ENCODE results near the gene NMRK1. TPM values are rescaled to one million over a fixed set of nuclear protein-coding genes. Genes with fewer than 3 reads are reported as not detected.

The NMRK1 gene
- polyA plus RNA-seq, 1 of the 3 experiments (the other 2 are of a cell fraction), result 8.4 TPM

GRCh38 chr9:75039801-75040200 lies 48.2 kb downstream of the NMRK1 start:
- H3K27ac ChIP-seq (ENCODE audit: low read depth in 2 of 2, low read length in 1 of 2), result peak overlapping the region in 1 of 2 experiments; percentile 84; a peak in 2 of 4 replicates
- no peaks in the 10 kb centered on the region for H4K20me1 ChIP-seq (ENCODE audit: insufficient read depth)
- H3K4me2 ChIP-seq, result no peak overlapping the region
- no peak overlapping the region for H3K4me3 ChIP-seq (ENCODE audit: low read depth in 2 of 2, low read length in 1 of 2)
- H3K27me3 ChIP-seq (ENCODE audit: insufficient read depth), result no peaks in the 10 kb centered on the region
- no peak for DNase-seq
- POLR2A ChIA-PET, result no interaction called here
- H3F3A ChIP-seq (replicated peaks; ENCODE audit: insufficient read depth), result peaks cover 20% of the 10 kb centered on the region
- CTCF ChIA-PET, result interaction anchor here (1.5 kb wide), 1 partner anchor 11 kb away, joined by 4 read pairs; no protein-coding TSS in a partner anchor
- H3K4me1 ChIP-seq (ENCODE audit: control insufficient read depth in 1 of 2, insufficient read depth in 2 of 2, low read depth in 1 of 2, low read length in 1 of 2), result no peaks in the 10 kb centered on the region
- H3K36me3 ChIP-seq (replicated peaks in 1 of 2; ENCODE audit: control insufficient read depth in 1 of 2, insufficient read depth in 2 of 2, low read length in 1 of 2), result no peaks in the 10 kb centered on the region
- no peaks in the 10 kb centered on the region for H3K9me2 ChIP-seq
- TF ChIP-seq SIN3A (IDR thresholded peaks at IDR 0.05; ENCODE audit: borderline replicate concordance, low read depth, low read length) (no peak), EP300 (IDR thresholded peaks at IDR 0.05; ENCODE audit: borderline replicate concordance in 1 of 2, low read depth in 1 of 2, low read length in 1 of 2) (no peak), FOXJ3 (CRISPR knock-in tag; IDR thresholded peaks at IDR 0.05) (no peak), MEF2A (IDR thresholded peaks at IDR 0.05; ENCODE audit: borderline replicate concordance, low read depth) (no peak)
- H3K9me3 ChIP-seq, result no peaks in the 10 kb centered on the region
- 14% methylated on average over 3 of the region's 3 CpGs for WGBS (ENCODE audit: low lambda C conversion rate)
- no peaks in the 10 kb centered on the region for H3K79me2 ChIP-seq (ENCODE audit: insufficient read depth)
- no peak overlapping the region for H3K9ac ChIP-seq
- peak overlapping the region; percentile 87; the same call in 1 of the 2 replicates for H2AFZ ChIP-seq (ENCODE audit: low read depth)

GRCh38 chr9:75039009-75039408 lies 48.9 kb downstream of the NMRK1 start:
- Histone ChIP-seq H4K20me1 (ENCODE audit: insufficient read depth) (no peaks in the 10 kb centered on the region), H3K9me2 (no peaks in the 10 kb centered on the region), H3K36me3 (replicated peaks in 1 of 2; ENCODE audit: control insufficient read depth in 1 of 2, insufficient read depth in 2 of 2, low read length in 1 of 2) (no peaks in the 10 kb centered on the region), H3K4me2 (peak overlapping the region; percentile 27; the same call in 1 of the 2 replicates), H2AFZ (ENCODE audit: low read depth) (peak overlapping the region; percentile 87), H3K27ac (ENCODE audit: low read depth in 2 of 2, low read length in 1 of 2) (peak overlapping the region; percentile 47 to 84; a peak in 3 of 4 replicates), H3K9me3 (no peaks in the 10 kb centered on the region), H3K27me3 (ENCODE audit: insufficient read depth) (no peaks in the 10 kb centered on the region), H3K4me1 (ENCODE audit: control insufficient read depth in 1 of 2, insufficient read depth in 2 of 2, low read depth in 1 of 2, low read length in 1 of 2) (no peaks in the 10 kb centered on the region), H3K9ac (no peak overlapping the region), H3K79me2 (ENCODE audit: insufficient read depth) (no peaks in the 10 kb centered on the region), H3F3A (replicated peaks; ENCODE audit: insufficient read depth) (peaks cover 22% of the 10 kb centered on the region), H3K4me3 (ENCODE audit: low read depth in 2 of 2, low read length in 1 of 2) (no peak overlapping the region)
- no peak for DNase-seq
- ChIA-PET CTCF (no interaction called here), POLR2A (no interaction called here)
- WGBS (ENCODE audit: low lambda C conversion rate), result 2% methylated on average over 3 of the region's 3 CpGs
- TF ChIP-seq FOXJ3 (CRISPR knock-in tag; IDR thresholded peaks at IDR 0.05) (no peak), SIN3A (IDR thresholded peaks at IDR 0.05; ENCODE audit: borderline replicate concordance, low read depth, low read length) (no peak), USF1 (IDR thresholded peaks at IDR 0.05; ENCODE audit: borderline replicate concordance, low read depth) (no peak), SMC3 (IDR thresholded peaks at IDR 0.05; ENCODE audit: low read depth, low read length) (no peak), TAF1 (IDR thresholded peaks at IDR 0.05; ENCODE audit: borderline replicate concordance, low read depth, low read length) (no peak), RFX5 (IDR thresholded peaks at IDR 0.05; ENCODE audit: low read length) (no peak), CTCF (IDR thresholded peaks at IDR 0.05) (no peak), YY1 (IDR thresholded peaks at IDR 0.05; ENCODE audit: low read depth) (no peak), POLR2AphosphoS5 (IDR thresholded peaks at IDR 0.05; ENCODE audit: low read depth, low read length) (0 out of 2 replicates have a peak, but pooled peaks have one; percentile 23), RCOR1 (IDR thresholded peaks at IDR 0.05; ENCODE audit: low read length) (no peak), FOSL2 (IDR thresholded peaks at IDR 0.05; ENCODE audit: borderline replicate concordance, low read depth) (peak; percentile 66), REST (IDR thresholded peaks at IDR 0.05; ENCODE audit: low read depth, low read length) (no peak), MAX (IDR thresholded peaks at IDR 0.05; ENCODE audit: low read depth) (0 out of 2 replicates have a peak, but pooled peaks have one; percentile 26), ELF1 (IDR thresholded peaks at IDR 0.05) (no peak), RAD21 (IDR thresholded peaks at IDR 0.05; ENCODE audit: low read length) (no peak), TCF12 (IDR thresholded peaks at IDR 0.05) (peak; percentile 80), TEAD4 (IDR thresholded peaks at IDR 0.05; ENCODE audit: borderline replicate concordance, insufficient read depth) (no peak), GABPA (IDR thresholded peaks at IDR 0.05; ENCODE audit: low read depth) (no peak), FOXM1 (IDR thresholded peaks at IDR 0.05; ENCODE audit: low read depth) (no peak), CHD2 (IDR thresholded peaks at IDR 0.05; ENCODE audit: low read length, partially characterized antibody) (no peak), EP300 (IDR thresholded peaks at IDR 0.05; ENCODE audit: borderline replicate concordance in 1 of 2, low read depth in 1 of 2, low read length in 1 of 2) (peak in 1 of 2 experiments; percentile 21; a peak in 1 of 4 replicates), EZH2phosphoT487 (IDR thresholded peaks at IDR 0.05; ENCODE audit: borderline replicate concordance, low read depth) (no peak)
